ENCODE results near the gene TWF1.

GRCh38 chr12:43750814-43751213 is 55.3 kb downstream of the TWF1 start:
- TF ChIP-seq RAD21 (IDR thresholded peaks at IDR 0.05; ENCODE audit: low read length) (no peak), CTCF (conservative IDR thresholded peaks at IDR 0.05; ENCODE audit: low read depth, low read length) (no peak), POLR2A (IDR thresholded peaks at IDR 0.05; ENCODE audit: low read depth, low read length) (no peak), ELK1 (IDR thresholded peaks at IDR 0.05; ENCODE audit: borderline replicate concordance, low read depth, low read length) (no peak), CHD1 (IDR thresholded peaks at IDR 0.05; ENCODE audit: low read depth, low read length) (no peak), BHLHE40 (IDR thresholded peaks at IDR 0.05; ENCODE audit: low read depth, low read length) (no peak), CEBPB (IDR thresholded peaks at IDR 0.05; ENCODE audit: low read depth, low read length) (peak; percentile 87), MXI1 (IDR thresholded peaks at IDR 0.05; ENCODE audit: borderline replicate concordance, low read depth, low read length) (no peak), RCOR1 (IDR thresholded peaks at IDR 0.05; ENCODE audit: insufficient replicate concordance, low read length) (no peak), MAFK (IDR thresholded peaks at IDR 0.05; ENCODE audit: low read depth, low read length) (no peak), RFX5 (IDR thresholded peaks at IDR 0.05; ENCODE audit: low read depth, low read length) (no peak), MAZ (IDR thresholded peaks at IDR 0.05; ENCODE audit: borderline replicate concordance, low read depth, low read length) (no peak), FOS (IDR thresholded peaks at IDR 0.05; ENCODE audit: low read depth, low read length) (no peak)
- TF ChIP-seq, protein P1, sequence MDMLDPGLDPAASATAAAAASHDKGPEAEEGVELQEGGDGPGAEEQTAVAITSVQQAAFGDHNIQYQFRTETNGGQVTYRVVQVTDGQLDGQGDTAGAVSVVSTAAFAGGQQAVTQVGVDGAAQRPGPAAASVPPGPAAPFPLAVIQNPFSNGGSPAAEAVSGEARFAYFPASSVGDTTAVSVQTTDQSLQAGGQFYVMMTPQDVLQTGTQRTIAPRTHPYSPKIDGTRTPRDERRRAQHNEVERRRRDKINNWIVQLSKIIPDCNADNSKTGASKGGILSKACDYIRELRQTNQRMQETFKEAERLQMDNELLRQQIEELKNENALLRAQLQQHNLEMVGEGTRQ (IDR thresholded peaks at IDR 0.05; ENCODE audit: low read depth, low read length) = no peak
